Measurements from ENCODE around the gene DTX2. TPM values are rescaled to one million over a fixed set of nuclear protein-coding genes. Genes with fewer than 3 reads are reported as not detected.
"Not testable (repeated sequence)": the region's sequence is repeated elsewhere in the genome, so short reads cannot be mapped to it uniquely, and the experiment has no call there.

The DTX2 gene
- total RNA-seq, 4 donors from 2014 or later: 26.8 to 49.2 (median 33.7) TPM

- not testable (repeated sequence) for H3K27ac ChIP-seq; H3K4me3 ChIP-seq; H3K9me3 ChIP-seq; DNase-seq (ENCODE audit: low spot score in 2 of 2); H3K4me1 ChIP-seq; H3K27me3 ChIP-seq
- WGBS, 2 donors: 82 to 84% methylated on average over 10 of the region's 11 CpGs
- peaks cover 0 to 38% (median 0%) of the 10 kb centered on the region in 3 donors for H3K36me3 ChIP-seq
Observed at GRCh38 chr7:76479628-76480027, 18.1 kb downstream of the DTX2 start.

GRCh38 chr7:76480403-76481253, 19.1 kb downstream of the DTX2 start:
- not testable (repeated sequence) for H3K27ac ChIP-seq; H3K9me3 ChIP-seq; H3K4me3 ChIP-seq; DNase-seq (ENCODE audit: low spot score in 2 of 2); H3K27me3 ChIP-seq; H3K4me1 ChIP-seq
- 86 to 89% methylated on average over 16 to 18 of the region's 29 CpGs for WGBS, 2 donors
- peaks cover 0 to 38% (median 0%) of the 10 kb centered on the region in 3 donors for H3K36me3 ChIP-seq

- DNase-seq (ENCODE audit: low spot score in 2 of 2); H3K4me1 ChIP-seq: not testable (repeated sequence)
- 95 to 96% methylated on average over 22 to 24 of the region's 24 CpGs for WGBS, 2 donors
Observed at GRCh38 chr7:76482660-76483059, 21.2 kb downstream of the DTX2 start.

GRCh38 chr7:76483081-76483480, 21.6 kb downstream of the DTX2 start:
- H3K4me1 ChIP-seq; H3K27ac ChIP-seq; H3K9me3 ChIP-seq; DNase-seq (ENCODE audit: low spot score in 2 of 2); H3K27me3 ChIP-seq; H3K4me3 ChIP-seq: not testable (repeated sequence)
- 86 to 90% methylated on average over 10 to 15 of the region's 17 CpGs for WGBS, 2 donors
- H3K36me3 ChIP-seq: peaks cover 0 to 35% (median 0%) of the 10 kb centered on the region in 3 donors

More at GRCh38 chr7:76482660-76483059, 21.2 kb downstream of the DTX2 start:
- peaks cover 0 to 35% (median 0%) of the 10 kb centered on the region in 3 donors for H3K36me3 ChIP-seq
- H3K27ac ChIP-seq, H3K27me3 ChIP-seq, H3K4me3 ChIP-seq, H3K9me3 ChIP-seq: not testable (repeated sequence)

- no CpG with 5 or more reads among the region's 12 CpGs for WGBS, 2 donors
- not testable (repeated sequence) for H3K27ac ChIP-seq
Observed at GRCh38 chr7:76484456-76484855, 22.9 kb downstream of the DTX2 start.

GRCh38 chr7:76485822-76486610, 24.5 kb downstream of the DTX2 start:
- H3K36me3 ChIP-seq: peaks cover 0 to 26% (median 0%) of the 10 kb centered on the region in 3 donors
- 71% methylated on average over 6 of the region's 20 CpGs; no CpG with 5 or more reads in 1 of the 2 donors for WGBS, 2 donors
- not testable (repeated sequence) for H3K4me1 ChIP-seq; H3K27ac ChIP-seq; H3K4me3 ChIP-seq; H3K27me3 ChIP-seq; DNase-seq (ENCODE audit: low spot score in 2 of 2); H3K9me3 ChIP-seq

More at GRCh38 chr7:76484456-76484855, 22.9 kb downstream of the DTX2 start:
- not testable (repeated sequence) for DNase-seq (ENCODE audit: low spot score in 2 of 2); H3K9me3 ChIP-seq; H3K4me3 ChIP-seq; H3K4me1 ChIP-seq; H3K27me3 ChIP-seq
- peaks cover 0 to 35% (median 0%) of the 10 kb centered on the region in 3 donors for H3K36me3 ChIP-seq

- no CpG with 5 or more reads among the region's 5 CpGs for WGBS, 2 donors
- H3K4me1 ChIP-seq, H3K9me3 ChIP-seq: not testable (repeated sequence)
Observed at GRCh38 chr7:76486618-76487017, 25.1 kb downstream of the DTX2 start.

GRCh38 chr7:76487969-76488368, 26.5 kb downstream of the DTX2 start:
- not testable (repeated sequence) for H3K4me3 ChIP-seq; H3K4me1 ChIP-seq; DNase-seq (ENCODE audit: low spot score in 2 of 2); H3K9me3 ChIP-seq; H3K27ac ChIP-seq; H3K27me3 ChIP-seq
- 94% methylated on average over 5 of the region's 13 CpGs; no CpG with 5 or more reads in 1 of the 2 donors for WGBS, 2 donors
- peaks cover 0 to 16% (median 0%) of the 10 kb centered on the region in 3 donors for H3K36me3 ChIP-seq

More at GRCh38 chr7:76486618-76487017, 25.1 kb downstream of the DTX2 start:
- H3K36me3 ChIP-seq: peaks cover 0 to 22% (median 0%) of the 10 kb centered on the region in 3 donors
- H3K27ac ChIP-seq; DNase-seq (ENCODE audit: low spot score in 2 of 2); H3K27me3 ChIP-seq; H3K4me3 ChIP-seq: not testable (repeated sequence)

GRCh38 chr7:76492139-76492538, 30.6 kb downstream of the DTX2 start:
- not testable (repeated sequence) for H3K27me3 ChIP-seq; H3K36me3 ChIP-seq; H3K4me1 ChIP-seq; H3K9me3 ChIP-seq; H3K27ac ChIP-seq; H3K4me3 ChIP-seq; DNase-seq (ENCODE audit: low spot score in 2 of 2)
- 93% methylated on average over 4 of the region's 10 CpGs; no CpG with 5 or more reads in 1 of the 2 donors for WGBS, 2 donors

GRCh38 chr7:76495717-76496116, 34.2 kb downstream of the DTX2 start:
- H3K27me3 ChIP-seq; H3K4me1 ChIP-seq; DNase-seq (ENCODE audit: low spot score in 2 of 2); H3K27ac ChIP-seq; H3K36me3 ChIP-seq; H3K4me3 ChIP-seq; H3K9me3 ChIP-seq: not testable (repeated sequence)
- 93 to 94% methylated on average over 4 to 9 of the region's 16 CpGs for WGBS, 2 donors

- WGBS, 2 donors: 86% methylated on average over 8 of the region's 27 CpGs; no CpG with 5 or more reads in 1 of the 2 donors
- peaks cover 0 to 18% (median 5%) of the 10 kb centered on the region in 3 donors for H3K36me3 ChIP-seq
- H3K4me3 ChIP-seq; H3K4me1 ChIP-seq; DNase-seq (ENCODE audit: low spot score in 2 of 2); H3K9me3 ChIP-seq; H3K27me3 ChIP-seq; H3K27ac ChIP-seq: not testable (repeated sequence)
Observed at GRCh38 chr7:76497918-76498582, 36.5 kb downstream of the DTX2 start.

- peaks cover 0 to 18% (median 5%) of the 10 kb centered on the region in 3 donors for H3K36me3 ChIP-seq
- not testable (repeated sequence) for H3K27ac ChIP-seq; H3K4me1 ChIP-seq; H3K4me3 ChIP-seq; H3K9me3 ChIP-seq; H3K27me3 ChIP-seq; DNase-seq (ENCODE audit: low spot score in 2 of 2)
- 76% methylated on average over 7 of the region's 10 CpGs; no CpG with 5 or more reads in 1 of the 2 donors for WGBS, 2 donors
Observed at GRCh38 chr7:76498583-76499200, 37.2 kb downstream of the DTX2 start.

Measured in tibial nerve (tissue), 4 donors.